Ureter (tissue), 1 donor: ENCODE data around the gene PREB. TPM values are rescaled to one million over a fixed set of nuclear protein-coding genes. Genes with fewer than 3 reads are reported as not detected.
"Not testable (repeated sequence)": the region's sequence is repeated elsewhere in the genome, so short reads cannot be mapped to it uniquely, and the experiment has no call there.

Experiments
- DNase-seq: peaks from one replicate; pipeline ENCODE4 v3.0.0-alpha.2; 2020; ENCODE audit warnings: low spot score
- total RNA-seq: library from RNA; stranded (reverse); gene quantifications from one replicate; pipeline ENCODE4 v1.2.4, GENCODE V29; 2023
- donor health status: DM: yes; HTN: yes; CAD: no.

PREB gene
- total RNA-seq: 45.6 TPM

GRCh38 chr2:27133905-27134780 lies at the start of gene PREB:
TSS of gene PREB (minus strand) at chr2:27134636. CDS start at chr2:27134421, 215 bp downstream.
- peak; percentile 97 for DNase-seq

- DNase-seq: no peak
These were observed 49.7 kb upstream of the PREB start for GRCh38 chr2:27184115-27184514.

- no peak for DNase-seq
These were observed 47.9 kb upstream of the PREB start for GRCh38 chr2:27182346-27182745.

DNA sequence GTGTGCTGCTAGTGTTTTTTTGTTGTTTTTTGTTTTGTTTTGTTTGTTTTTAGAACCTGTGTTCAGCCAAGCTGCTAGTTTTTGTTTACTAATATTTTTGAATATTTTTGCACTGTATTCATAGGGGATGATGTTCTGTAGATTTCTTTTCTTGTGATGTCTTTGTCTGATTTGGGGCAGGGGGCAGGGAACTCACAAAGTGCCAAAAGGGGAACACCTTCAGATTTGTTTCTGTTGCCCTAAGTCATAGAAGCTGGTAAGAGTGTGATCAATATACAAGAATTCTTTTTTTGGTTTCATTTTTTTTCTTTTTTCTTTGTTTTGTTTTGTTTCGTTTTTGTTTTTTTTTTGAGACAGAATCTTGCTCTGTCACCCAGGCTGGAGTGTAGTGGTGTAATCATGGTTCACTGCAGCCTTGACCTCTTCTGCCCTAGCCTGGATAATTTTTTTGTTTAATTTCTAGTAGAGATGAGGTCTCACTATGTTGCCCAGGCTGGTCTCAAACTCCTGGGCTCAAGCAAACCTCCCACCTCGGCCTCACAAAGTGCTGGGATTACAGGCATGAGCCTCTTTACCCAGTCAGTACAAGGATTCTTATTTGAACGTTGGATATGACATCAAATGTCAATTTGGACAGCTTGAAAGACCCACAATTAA lies 45.0 kb upstream of the PREB start:
- DNase-seq: no peak

- no peak for DNase-seq
These were observed 44.0 kb upstream of the PREB start for GRCh38 chr2:27178469-27178868.

DNA sequence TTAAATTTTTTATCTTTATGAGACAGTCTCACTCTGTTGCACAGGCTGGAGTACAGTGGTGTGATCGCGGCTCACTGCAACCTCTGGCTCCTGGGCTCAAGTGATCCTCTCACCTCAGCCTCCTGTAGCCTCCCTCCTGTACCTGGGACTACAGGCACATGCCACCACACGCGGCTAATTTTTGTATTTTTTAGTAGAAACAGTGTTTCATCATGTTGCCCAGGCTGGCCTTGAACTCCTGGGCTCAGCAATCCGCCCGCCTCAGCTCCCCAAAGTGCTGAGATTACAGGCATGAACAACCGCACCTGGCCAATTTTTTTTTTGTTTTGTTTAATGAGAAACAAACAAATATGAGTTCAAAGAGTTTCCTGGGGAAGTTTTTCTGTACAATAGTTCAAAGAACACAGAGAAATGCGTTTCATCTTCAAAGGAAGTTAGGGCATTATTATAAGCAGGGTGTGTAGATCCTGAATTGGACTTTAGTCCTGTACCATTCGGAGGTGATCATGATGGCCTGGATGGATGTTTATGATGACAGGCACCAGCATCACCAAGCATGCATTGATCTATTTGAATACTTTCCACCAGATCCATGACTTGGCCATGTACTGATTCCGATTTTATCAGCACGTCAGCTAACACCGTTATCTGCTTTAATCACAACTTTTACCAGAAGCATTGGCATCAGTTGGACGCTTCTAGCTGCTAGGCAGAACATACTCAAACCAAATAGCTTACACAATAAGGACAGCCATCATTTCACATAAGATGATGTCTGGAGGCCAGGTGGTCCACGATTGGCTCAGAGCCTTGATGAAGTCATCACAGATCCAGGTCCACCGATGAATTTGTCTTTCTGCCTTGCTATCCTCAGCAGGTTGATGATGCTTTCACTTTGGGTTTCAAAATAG lies 43.3 kb upstream of the PREB start:
- DNase-seq: no peak

DNA sequence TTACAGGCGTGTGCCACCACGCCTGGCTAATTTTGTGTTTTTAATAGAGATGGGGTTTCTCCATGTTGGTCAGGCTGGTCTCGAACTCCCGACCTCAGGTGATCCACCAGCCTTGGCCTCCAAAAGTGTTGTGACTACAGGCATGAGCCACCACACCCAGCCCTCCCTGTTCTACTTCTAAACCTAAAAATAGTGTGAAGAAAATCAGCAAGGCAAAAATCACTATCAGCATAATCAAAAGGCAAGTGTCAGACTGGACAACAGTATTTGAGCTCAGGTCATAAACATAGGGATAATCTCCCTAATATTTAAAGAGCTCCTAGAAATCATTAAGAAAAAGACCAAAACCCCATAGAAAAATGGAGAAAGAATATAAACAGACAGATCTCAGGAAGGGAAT lies 41.3 kb upstream of the PREB start:
- DNase-seq: not testable (repeated sequence)

- no peak for DNase-seq
These were observed 40.9 kb upstream of the PREB start for GRCh38 chr2:27175330-27175729.

- no peak for DNase-seq
These were observed 40.2 kb upstream of the PREB start for GRCh38 chr2:27174638-27175037.

GRCh38 chr2:27171351-27171848 lies 37.0 kb upstream of the PREB start:
- no peak for DNase-seq

GRCh38 chr2:27170581-27171337 lies 36.3 kb upstream of the PREB start:
- DNase-seq: no peak

- DNase-seq: no peak
These were observed 30.7 kb upstream of the PREB start for GRCh38 chr2:27164960-27165763.

GRCh38 chr2:27162151-27163121 lies 28.0 kb upstream of the PREB start:
- no peak for DNase-seq

DNA sequence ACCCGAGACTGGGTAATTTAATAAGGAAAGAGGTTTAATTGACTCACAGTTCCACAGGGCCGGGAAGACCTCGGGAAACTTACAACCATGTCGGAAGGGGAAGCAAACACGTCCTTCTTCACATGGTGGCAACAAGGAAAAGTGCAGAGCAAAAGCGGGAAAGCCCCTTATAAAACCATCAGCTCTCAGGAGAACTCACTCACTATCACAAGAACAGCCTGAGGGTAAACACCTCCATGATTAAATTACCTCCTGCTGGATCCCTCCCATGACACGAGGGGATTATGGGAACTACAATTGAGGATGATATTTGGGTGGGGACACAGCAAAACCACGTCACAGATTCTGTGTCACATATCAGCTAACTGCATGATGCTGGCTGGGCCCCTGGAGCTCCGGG lies 25.8 kb upstream of the PREB start:
- DNase-seq: no peak

GRCh38 chr2:27159271-27159670 lies 24.8 kb upstream of the PREB start:
- DNase-seq: no peak

DNA sequence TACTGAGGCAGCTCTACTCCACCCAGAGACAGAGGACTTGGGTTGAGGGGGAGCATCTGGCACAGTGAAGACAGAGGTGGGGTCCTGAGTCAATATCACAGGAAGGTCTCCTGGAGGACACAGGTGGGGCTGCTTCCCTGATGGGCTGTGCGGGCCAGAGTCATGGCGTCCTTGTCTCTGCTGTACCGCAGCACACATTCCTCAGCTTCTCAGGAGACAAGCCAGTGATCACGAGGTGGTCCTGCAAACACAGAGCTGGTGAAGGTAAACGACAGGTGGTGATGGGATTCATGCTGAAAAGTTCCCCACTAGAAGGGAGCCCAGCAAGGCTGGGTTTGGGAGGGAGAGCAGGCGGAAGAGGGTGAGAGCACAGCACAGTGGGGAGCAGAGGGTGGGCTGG lies 24.0 kb upstream of the PREB start:
- no peak for DNase-seq

DNA sequence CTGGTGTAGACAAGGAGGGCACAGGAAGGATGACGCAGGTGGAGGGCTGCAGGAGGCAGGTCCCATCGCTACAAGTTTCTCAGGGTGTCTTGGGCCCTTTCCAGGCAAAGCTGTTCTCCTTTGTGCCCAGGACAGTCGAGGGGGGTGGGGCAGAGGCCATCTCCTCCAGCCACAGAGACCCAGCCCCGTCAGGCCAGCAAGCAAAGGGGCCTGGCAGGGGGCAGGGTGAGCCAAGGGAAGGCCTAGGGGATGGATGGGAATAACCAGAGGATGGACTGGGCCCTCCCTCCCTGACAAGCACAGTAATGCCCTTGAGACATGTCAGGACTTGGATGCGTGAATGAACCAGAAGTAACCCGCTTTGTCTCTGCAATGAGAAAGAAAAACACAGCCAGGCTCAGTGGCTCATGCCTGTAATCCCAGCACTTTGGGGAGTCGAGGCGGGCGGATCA lies 20.7 kb upstream of the PREB start:
- no peak for DNase-seq

GRCh38 chr2:27154488-27154887 lies 20.1 kb upstream of the PREB start:
- DNase-seq: no peak
